ENCODE data around the gene TAOK3.

DNA sequence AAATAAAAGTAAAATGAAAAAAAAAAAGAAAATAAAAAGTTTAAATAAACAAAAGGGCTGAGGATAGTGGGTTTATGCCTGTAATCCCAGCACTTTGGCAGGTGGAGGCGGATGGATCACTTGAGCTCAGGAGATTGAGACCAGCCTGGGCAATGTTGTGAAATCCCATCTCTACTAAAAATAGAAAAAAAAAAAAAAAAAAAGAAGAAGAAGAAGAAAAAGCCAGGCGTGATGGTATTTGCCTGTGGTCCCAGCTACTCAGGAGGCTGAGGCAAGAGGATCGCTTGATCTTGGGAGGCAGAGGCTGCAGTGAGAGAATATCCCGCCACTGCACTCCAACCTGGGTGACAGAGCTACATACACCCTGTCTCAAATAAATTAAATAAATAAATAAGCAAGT lies 3.9 kb downstream of the TAOK3 start:
- TF ChIP-seq CTCF (IDR thresholded peaks at IDR 0.05; ENCODE audit: insufficient read depth, low read length, poor library complexity, severe bottlenecking) (no peak), EZH2phosphoT487 (conservative IDR thresholded peaks at IDR 0.05; ENCODE audit: low read length) (no peak)

Measured in SU-DHL-6 (cell line).